Measurements from ENCODE around the gene WWOX. TPM values are rescaled to one million over a fixed set of nuclear protein-coding genes. Genes with fewer than 3 reads are reported as not detected.
A peak's percentile ranks its signal among the peaks of the same experiment; 100 is the strongest.

Gene WWOX
- total RNA-seq, 2 donors from 2014 or later = 30.0 to 35.4 TPM

GRCh38 chr16:79169239-79169638, 1069.8 kb downstream of the WWOX start:
- H3K4me1 Mint-ChIP-seq = peaks cover 12% of the 10 kb centered on the region
- peak; percentile 85 for DNase-seq
- H3K36me3 Mint-ChIP-seq (ENCODE audit: low read depth) = peaks cover 3% of the 10 kb centered on the region
- H3K4me3 Mint-ChIP-seq = no peak overlapping the region
- no peaks in the 10 kb centered on the region for H3K27me3 ChIP-seq (ENCODE audit: control insufficient read depth, insufficient read depth, low read length, poor library complexity, severe bottlenecking)
- no peak overlapping the region for H3K9ac ChIP-seq (ENCODE audit: extremely low read depth, low read length, poor library complexity, severe bottlenecking)
- H3K27ac Mint-ChIP-seq = no peak overlapping the region
- peaks cover 12% of the 10 kb centered on the region for H3K9me3 Mint-ChIP-seq
- no peak overlapping the region for H3K4me3 ChIP-seq (ENCODE audit: low read length)
- peaks cover 12% of the 10 kb centered on the region for H3K9me3 ChIP-seq (ENCODE audit: control insufficient read depth, low read length)
- no peaks in the 10 kb centered on the region for H3K36me3 ChIP-seq (ENCODE audit: control insufficient read depth, insufficient read depth, low read length)
- no peak overlapping the region for H3K27ac ChIP-seq (ENCODE audit: low read depth, low read length)
- H3K27me3 Mint-ChIP-seq (ENCODE audit: insufficient read depth) = no peaks in the 10 kb centered on the region
- peak; percentile 61 for TF ChIP-seq CTCF (conservative IDR thresholded peaks at IDR 0.05)
- 25 to 43% methylated on average over 2 of the region's 2 CpGs for WGBS, 2 experiments (ENCODE audit: insufficient coverage in 1 of 2, insufficient read length in 1 of 2)
- H3K4me1 ChIP-seq (ENCODE audit: control insufficient read depth, insufficient read depth, low read length) = no peaks in the 10 kb centered on the region

GRCh38 chr16:79170555-79171246, 1071.2 kb downstream of the WWOX start:
- Histone ChIP-seq H3K4me3 (ENCODE audit: low read length) (no peak overlapping the region), H3K27ac (ENCODE audit: low read depth, low read length) (no peak overlapping the region), H3K27me3 (ENCODE audit: control insufficient read depth, insufficient read depth, low read length, poor library complexity, severe bottlenecking) (no peaks in the 10 kb centered on the region), H3K9ac (ENCODE audit: extremely low read depth, low read length, poor library complexity, severe bottlenecking) (no peak overlapping the region), H3K36me3 (ENCODE audit: control insufficient read depth, insufficient read depth, low read length) (no peaks in the 10 kb centered on the region), H3K9me3 (ENCODE audit: control insufficient read depth, low read length) (peaks cover 12% of the 10 kb centered on the region), H3K4me1 (ENCODE audit: control insufficient read depth, insufficient read depth, low read length) (no peaks in the 10 kb centered on the region)
- peaks cover 3% of the 10 kb centered on the region for H3K36me3 Mint-ChIP-seq (ENCODE audit: low read depth)
- H3K27ac Mint-ChIP-seq = no peak overlapping the region
- H3K4me1 Mint-ChIP-seq = peaks cover 8% of the 10 kb centered on the region
- H3K27me3 Mint-ChIP-seq (ENCODE audit: insufficient read depth) = no peaks in the 10 kb centered on the region
- peaks cover 12% of the 10 kb centered on the region for H3K9me3 Mint-ChIP-seq
- no peak for TF ChIP-seq CTCF (conservative IDR thresholded peaks at IDR 0.05)
- 95 to 100% methylated on average over 1 to 7 of the region's 7 CpGs for WGBS, 2 experiments (ENCODE audit: insufficient coverage in 1 of 2, insufficient read length in 1 of 2)
- DNase-seq = peak; percentile 11
- no peak overlapping the region for H3K4me3 Mint-ChIP-seq

GRCh38 chr16:79171504-79171903, 1072.0 kb downstream of the WWOX start:
- Mint-ChIP-seq H3K4me1 (peaks cover 8% of the 10 kb centered on the region), H3K36me3 (ENCODE audit: low read depth) (peaks cover 3% of the 10 kb centered on the region), H3K27ac (no peak overlapping the region), H3K27me3 (ENCODE audit: insufficient read depth) (no peaks in the 10 kb centered on the region), H3K9me3 (peaks cover 14% of the 10 kb centered on the region), H3K4me3 (no peak overlapping the region)
- DNase-seq = no peak
- H3K9ac ChIP-seq (ENCODE audit: extremely low read depth, low read length, poor library complexity, severe bottlenecking) = no peak overlapping the region
- peaks cover 19% of the 10 kb centered on the region for H3K9me3 ChIP-seq (ENCODE audit: control insufficient read depth, low read length)
- no peak for TF ChIP-seq CTCF (conservative IDR thresholded peaks at IDR 0.05)
- H3K4me3 ChIP-seq (ENCODE audit: low read length) = no peak overlapping the region
- 89 to 100% methylated on average over 1 to 4 of the region's 4 CpGs for WGBS, 2 experiments (ENCODE audit: insufficient coverage in 1 of 2, insufficient read length in 1 of 2)
- no peaks in the 10 kb centered on the region for H3K4me1 ChIP-seq (ENCODE audit: control insufficient read depth, insufficient read depth, low read length)
- no peaks in the 10 kb centered on the region for H3K36me3 ChIP-seq (ENCODE audit: control insufficient read depth, insufficient read depth, low read length)
- H3K27ac ChIP-seq (ENCODE audit: low read depth, low read length) = no peak overlapping the region
- H3K27me3 ChIP-seq (ENCODE audit: control insufficient read depth, insufficient read depth, low read length, poor library complexity, severe bottlenecking) = no peaks in the 10 kb centered on the region

Data from endodermal cell (in vitro differentiated cells).